Fibroblast of mammary gland (primary cell): ENCODE data around the gene STH.

Source experiments
- DNase-seq: peaks from one replicate; pipeline ENCODE4 v3.0.0-alpha.2; 2010; ENCODE audit warnings: low read depth
- H3K4me3 ChIP-seq: 2 replicates; pipeline ENCODE4 v1.5.1; 2011; ENCODE audit warnings: low read depth, mild to moderate bottlenecking, low read length, moderate library complexity; ENCODE audit not compliant: control insufficient read depth
- TF ChIP-seq, protein P1 (sequence below): conservative IDR thresholded peaks from 2 replicates; pipeline ENCODE4 v1.5.1; 2011; ENCODE audit warnings: low read depth, low read length, inconsistent platforms; ENCODE audit not compliant: control insufficient read depth, insufficient read depth

STH gene

GRCh38 chr17:46025060-46025459 is 26.0 kb downstream of the STH start:
- no peak for DNase-seq
- no peak overlapping the region for H3K4me3 ChIP-seq
- TF ChIP-seq, protein P1, sequence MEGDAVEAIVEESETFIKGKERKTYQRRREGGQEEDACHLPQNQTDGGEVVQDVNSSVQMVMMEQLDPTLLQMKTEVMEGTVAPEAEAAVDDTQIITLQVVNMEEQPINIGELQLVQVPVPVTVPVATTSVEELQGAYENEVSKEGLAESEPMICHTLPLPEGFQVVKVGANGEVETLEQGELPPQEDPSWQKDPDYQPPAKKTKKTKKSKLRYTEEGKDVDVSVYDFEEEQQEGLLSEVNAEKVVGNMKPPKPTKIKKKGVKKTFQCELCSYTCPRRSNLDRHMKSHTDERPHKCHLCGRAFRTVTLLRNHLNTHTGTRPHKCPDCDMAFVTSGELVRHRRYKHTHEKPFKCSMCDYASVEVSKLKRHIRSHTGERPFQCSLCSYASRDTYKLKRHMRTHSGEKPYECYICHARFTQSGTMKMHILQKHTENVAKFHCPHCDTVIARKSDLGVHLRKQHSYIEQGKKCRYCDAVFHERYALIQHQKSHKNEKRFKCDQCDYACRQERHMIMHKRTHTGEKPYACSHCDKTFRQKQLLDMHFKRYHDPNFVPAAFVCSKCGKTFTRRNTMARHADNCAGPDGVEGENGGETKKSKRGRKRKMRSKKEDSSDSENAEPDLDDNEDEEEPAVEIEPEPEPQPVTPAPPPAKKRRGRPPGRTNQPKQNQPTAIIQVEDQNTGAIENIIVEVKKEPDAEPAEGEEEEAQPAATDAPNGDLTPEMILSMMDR, result no peak

GRCh38 chr17:46025510-46026165 is 26.6 kb downstream of the STH start:
- no peak overlapping the region for H3K4me3 ChIP-seq
- no peak for DNase-seq
- TF ChIP-seq, protein P1, result no peak

DNA sequence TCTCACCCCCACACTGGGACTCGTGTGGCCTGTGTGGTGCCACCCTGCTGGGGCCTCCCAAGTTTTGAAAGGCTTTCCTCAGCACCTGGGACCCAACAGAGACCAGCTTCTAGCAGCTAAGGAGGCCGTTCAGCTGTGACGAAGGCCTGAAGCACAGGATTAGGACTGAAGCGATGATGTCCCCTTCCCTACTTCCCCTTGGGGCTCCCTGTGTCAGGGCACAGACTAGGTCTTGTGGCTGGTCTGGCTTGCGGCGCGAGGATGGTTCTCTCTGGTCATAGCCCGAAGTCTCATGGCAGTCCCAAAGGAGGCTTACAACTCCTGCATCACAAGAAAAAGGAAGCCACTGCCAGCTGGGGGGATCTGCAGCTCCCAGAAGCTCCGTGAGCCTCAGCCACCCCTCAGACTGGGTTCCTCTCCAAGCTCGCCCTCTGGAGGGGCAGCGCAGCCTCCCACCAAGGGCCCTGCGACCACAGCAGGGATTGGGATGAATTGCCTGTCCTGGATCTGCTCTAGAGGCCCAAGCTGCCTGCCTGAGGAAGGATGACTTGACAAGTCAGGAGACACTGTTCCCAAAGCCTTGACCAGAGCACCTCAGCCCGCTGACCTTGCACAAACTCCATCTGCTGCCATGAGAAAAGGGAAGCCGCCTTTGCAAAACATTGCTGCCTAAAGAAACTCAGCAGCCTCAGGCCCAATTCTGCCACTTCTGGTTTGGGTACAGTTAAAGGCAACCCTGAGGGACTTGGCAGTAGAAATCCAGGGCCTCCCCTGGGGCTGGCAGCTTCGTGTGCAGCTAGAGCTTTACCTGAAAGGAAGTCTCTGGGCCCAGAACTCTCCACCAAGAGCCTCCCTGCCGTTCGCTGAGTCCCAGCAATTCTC is 27.4 kb downstream of the STH start:
- DNase-seq, result no peak
- no peak overlapping the region for H3K4me3 ChIP-seq
- TF ChIP-seq, protein P1, result no peak

DNA sequence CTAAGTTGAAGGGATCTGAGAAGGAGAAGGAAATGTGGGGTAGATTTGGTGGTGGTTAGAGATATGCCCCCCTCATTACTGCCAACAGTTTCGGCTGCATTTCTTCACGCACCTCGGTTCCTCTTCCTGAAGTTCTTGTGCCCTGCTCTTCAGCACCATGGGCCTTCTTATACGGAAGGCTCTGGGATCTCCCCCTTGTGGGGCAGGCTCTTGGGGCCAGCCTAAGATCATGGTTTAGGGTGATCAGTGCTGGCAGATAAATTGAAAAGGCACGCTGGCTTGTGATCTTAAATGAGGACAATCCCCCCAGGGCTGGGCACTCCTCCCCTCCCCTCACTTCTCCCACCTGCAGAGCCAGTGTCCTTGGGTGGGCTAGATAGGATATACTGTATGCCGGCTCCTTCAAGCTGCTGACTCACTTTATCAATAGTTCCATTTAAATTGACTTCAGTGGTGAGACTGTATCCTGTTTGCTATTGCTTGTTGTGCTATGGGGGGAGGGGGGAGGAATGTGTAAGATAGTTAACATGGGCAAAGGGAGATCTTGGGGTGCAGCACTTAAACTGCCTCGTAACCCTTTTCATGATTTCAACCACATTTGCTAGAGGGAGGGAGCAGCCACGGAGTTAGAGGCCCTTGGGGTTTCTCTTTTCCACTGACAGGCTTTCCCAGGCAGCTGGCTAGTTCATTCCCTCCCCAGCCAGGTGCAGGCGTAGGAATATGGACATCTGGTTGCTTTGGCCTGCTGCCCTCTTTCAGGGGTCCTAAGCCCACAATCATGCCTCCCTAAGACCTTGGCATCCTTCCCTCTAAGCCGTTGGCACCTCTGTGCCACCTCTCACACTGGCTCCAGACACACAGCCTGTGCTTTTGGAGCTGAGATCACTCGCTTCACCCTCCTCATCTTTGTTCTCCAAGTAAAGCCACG is 28.3 kb downstream of the STH start:
- DNase-seq, result no peak
- no peak overlapping the region for H3K4me3 ChIP-seq
- TF ChIP-seq, protein P1, result no peak

GRCh38 chr17:46027976-46028325 is 28.9 kb downstream of the STH start:
- TF ChIP-seq, protein P1, result no peak
- H3K4me3 ChIP-seq, result no peak overlapping the region
- no peak for DNase-seq

- no peak overlapping the region for H3K4me3 ChIP-seq
- no peak for DNase-seq
- TF ChIP-seq, protein P1, result no peak
These were observed 29.3 kb downstream of the STH start for GRCh38 chr17:46028374-46028773.
